Measurements from ENCODE around the gene DCST2.

Gene DCST2

GRCh38 chr1:155023627-155024026 lies 10.0 kb downstream of the DCST2 start:
- no peak for DNase-seq

GRCh38 chr1:155022927-155023236 lies 10.7 kb downstream of the DCST2 start:
- DNase-seq = no peak

DNA sequence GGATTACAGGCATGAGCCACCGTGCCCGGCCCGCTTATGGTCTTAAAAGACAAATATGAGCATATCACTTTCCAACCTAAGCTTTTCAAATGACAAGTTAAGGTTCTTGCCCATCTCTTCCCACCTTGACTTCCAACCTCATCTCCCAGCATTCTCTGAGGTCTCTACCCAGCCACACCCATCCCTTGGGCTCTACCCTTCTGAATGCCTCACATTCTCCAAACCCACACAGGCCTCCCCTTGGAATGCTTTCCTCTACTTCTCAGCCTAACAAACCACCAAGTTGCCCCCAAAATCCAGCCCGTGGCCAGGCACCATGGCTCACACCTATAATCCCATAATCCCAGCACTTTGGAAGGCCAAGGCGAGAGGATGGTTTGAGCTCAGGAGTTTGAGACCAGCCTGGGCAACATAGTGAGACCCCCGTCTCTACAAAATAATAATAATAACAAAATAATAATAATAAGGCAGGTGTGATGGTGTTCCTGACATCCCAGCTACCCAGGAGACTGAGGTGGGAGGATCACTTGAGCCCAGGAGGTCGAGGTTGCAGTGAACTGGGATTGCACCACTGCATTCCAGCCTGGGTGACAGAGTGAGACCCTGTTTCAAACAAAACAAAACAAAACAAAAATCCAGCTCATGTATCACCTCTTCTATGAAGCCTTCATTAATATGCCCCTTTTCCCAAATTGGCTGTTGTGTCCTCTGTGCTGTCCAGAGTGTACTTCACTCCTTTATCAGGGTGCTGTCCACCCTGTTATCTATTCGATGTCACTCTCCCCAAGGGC lies 11.2 kb downstream of the DCST2 start:
- DNase-seq = no peak

GRCh38 chr1:155019377-155020245 lies 14.0 kb downstream of the DCST2 start:
- no peak for DNase-seq

DNA sequence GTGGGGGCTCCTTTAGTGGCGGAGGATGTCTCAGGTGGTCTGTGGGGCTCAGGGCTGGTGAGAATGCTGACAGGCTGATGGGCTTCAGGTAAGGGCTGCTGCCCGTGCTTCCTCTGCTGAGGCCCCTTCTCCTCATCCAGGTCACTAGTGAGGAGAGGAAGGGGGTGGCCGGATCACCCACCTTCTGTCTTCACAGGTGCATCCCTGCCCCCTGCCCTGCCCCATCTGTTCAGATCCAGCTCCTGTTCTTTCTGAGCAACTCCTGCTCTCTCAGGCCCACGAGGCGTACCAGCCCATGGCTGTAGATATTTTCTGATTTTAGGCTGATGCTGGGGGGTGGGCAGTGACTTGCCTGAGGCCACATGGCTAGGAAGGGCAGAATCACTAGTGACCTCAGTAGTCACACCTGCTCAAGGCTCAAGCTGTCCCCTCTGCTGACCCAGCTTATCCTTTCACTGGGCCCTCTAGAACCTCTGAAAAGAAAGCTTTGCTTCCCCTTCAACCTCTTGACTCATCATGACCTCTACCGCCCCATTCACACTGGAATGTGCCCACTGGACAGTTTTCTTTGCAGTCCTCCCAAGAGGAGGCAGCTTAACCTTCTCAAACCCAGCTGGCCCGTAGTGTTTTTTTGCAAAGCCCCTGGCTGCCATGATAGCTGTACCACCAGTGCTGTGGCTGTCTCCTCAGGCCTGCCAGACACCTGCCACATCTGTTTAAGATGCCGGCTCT lies 14.8 kb downstream of the DCST2 start:
- DNase-seq = no peak

GRCh38 chr1:155017946-155018316 lies 15.7 kb downstream of the DCST2 start:
- no peak for DNase-seq

- DNase-seq = peak; percentile 91
These were observed 16.3 kb downstream of the DCST2 start for GRCh38 chr1:155017041-155017945.

DNA sequence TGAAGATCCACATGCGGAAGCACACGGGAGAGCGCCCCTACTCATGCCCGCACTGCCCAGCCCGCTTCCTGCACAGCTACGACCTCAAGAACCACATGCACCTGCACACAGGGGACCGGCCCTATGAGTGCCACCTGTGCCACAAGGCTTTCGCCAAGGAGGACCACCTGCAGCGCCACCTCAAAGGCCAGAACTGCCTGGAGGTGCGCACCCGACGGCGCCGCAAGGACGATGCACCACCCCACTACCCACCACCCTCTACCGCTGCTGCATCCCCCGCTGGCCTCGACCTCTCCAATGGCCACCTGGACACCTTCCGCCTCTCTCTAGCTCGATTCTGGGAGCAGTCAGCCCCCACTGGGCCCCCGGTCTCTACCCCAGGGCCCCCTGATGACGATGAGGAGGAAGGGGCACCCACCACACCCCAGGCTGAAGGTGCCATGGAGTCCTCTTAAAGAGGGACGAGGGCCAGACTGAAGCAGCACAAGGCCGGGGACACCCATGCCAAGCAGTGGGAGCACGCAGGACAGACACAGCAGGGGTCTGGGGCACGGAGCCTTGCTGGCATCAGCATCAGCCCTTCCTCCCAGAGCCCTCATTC lies 17.2 kb downstream of the DCST2 start:
- DNase-seq = no peak

DNA sequence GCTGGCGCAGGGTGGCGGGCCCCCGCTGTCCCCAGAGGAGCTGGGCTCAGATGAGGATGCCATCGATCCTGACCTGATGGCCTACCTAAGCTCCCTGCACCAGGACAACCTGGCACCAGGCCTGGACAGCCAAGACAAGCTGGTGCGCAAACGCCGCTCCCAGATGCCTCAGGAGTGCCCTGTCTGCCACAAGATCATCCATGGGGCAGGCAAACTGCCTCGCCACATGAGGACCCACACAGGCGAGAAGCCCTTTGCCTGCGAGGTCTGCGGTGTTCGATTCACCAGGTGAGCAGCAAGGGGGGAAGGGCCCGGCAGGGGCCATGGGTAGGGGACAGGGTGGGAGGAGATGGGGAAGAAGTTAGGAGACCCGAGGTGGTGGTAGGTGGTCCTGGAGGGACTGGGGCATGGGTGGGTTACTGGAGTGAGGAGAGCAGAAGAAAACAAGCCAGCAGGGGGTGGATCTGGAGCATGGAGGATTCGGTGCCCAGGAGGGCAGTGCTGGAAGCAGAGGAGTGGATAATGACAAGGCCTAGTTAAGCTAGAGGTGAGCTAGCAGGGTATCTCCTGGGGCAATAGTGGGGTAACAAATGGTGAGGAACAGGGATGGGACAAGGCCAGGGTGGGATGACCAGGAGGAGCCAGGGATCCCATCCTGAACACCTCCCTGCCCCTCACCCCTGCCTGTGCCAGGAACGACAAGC lies 17.9 kb downstream of the DCST2 start:
- DNase-seq = no peak

GRCh38 chr1:155014709-155015508 lies 18.7 kb downstream of the DCST2 start:
- no peak for DNase-seq

DNA sequence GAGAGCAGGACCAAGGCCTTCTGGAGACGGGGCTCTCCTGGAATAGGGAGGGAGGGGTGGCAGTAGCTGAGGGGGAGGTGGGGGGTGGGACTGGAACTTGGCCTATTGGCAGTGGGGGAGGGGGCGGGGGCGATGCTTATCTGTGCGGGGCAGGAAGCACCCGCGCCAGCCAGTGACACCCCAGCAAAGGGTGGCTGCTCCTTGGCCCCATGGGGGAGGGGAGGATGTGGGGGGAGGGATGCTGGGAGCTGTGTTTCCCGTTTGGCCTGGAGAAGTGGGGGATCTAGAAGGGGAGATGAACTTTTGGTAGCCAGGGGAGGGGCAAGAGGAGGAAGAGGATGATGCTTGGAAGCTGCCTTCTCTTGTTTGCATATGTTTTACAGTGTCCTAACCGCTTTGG lies 19.9 kb downstream of the DCST2 start:
- no peak for DNase-seq

DNA sequence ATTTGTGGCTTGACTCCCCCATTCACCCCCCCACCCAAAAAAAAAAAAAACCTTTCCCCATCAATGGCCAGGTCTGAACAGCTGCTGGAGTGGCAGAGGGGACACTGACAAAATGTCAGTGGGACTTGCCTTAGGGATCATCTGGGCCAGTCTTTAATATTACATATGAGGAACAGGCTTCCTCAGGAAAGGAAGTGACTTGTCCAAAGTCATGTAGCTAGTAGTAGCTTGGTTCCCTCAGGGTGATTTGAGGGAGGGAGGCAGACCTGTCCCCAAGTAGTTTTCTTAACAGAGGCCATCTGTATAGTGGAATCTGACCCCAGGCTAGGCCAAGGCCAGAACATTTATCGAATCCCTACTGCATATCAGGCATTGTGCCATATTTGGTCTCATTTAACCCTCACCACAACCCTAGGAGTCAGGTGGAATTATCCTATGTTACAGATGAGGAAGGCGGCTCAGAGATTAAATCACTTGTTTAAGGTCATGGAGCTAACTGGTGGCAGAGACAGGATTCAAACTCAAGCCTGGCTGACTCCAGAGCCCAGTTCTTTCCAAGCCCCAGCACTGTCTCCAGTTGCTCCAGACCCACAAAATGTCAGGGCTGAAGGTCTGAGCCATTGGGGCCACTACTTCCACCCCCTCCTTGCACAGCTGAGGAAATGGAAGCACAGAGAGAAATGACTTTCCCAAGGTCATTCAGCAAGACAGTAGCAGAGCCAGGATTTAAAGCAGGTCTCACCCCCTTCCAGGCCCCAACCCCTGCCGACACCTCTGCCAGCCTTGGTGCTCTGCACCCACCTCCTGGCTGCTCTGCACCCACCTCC lies 20.6 kb downstream of the DCST2 start:
- no peak for DNase-seq

DNA sequence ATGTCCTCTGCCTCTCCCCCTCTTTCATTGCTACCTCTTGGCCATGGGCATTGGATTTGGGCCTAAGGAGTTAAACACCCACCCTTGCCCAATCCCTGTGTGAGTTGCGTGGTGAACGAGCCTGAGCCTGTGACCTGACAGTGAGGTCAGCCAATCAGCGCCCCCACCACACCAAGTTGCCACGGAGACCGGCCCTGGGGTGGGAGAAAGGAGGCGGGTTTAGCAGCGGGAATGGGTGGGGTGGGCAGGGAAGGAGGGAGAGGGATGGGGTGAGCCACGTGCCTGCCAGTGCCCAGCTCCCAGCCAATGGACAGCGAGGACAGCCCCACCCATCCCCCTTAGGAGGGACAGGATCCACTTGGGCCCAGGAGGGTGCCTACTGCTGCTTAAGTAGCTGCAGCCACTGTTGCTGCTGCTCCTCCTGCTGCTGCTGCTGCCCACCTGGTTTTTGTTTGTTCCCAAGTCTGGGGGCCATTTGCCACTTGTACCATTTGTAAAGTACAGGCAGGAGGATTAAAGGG lies 21.5 kb downstream of the DCST2 start:
- DNase-seq = peak; percentile 85

GRCh38 chr1:155011437-155012025 lies 22.1 kb downstream of the DCST2 start:
- DNase-seq = no peak

DNA sequence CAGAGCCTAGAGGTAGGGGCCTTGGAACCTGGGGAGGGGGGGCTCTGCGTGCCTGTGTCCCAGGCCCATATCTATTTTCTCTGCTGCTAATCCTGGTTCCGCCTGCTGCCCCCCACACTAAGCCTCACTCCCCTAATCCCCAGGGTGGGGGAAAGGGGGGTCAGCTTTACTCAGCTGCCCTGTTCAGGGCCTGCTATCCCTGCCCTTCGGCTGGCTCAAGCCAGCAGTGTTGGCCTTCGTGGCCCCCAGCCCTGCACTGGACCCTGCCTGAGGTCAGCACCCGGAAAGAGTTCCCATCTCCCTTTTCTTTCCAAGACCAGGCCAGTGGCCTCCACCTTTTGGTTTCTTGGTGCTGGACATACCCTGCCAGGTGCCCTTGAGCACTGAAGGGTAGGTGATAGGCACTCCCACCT lies 22.6 kb downstream of the DCST2 start:
- DNase-seq = no peak

- DNase-seq = no peak
These were observed 23.2 kb downstream of the DCST2 start for GRCh38 chr1:155010211-155010918.

DNA sequence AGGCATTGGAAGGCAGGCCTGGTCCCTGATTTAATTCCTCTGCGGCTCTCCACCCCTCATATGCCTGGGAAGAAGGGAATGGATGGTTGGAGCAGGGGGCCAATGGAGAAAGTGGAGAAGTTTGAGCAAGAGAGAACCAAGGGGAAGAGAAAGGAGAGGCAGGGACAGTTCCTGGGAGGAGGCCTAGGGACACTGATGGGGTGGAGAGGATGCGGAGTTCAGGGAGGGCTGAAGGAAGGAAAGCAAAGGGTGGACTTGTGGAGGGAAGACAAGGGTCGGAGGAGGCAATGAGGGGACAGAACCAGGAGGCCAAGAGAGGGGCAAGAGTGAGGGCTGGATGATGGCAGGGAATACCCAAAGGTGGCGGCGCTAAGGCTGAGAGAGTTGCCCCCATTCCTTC lies 23.8 kb downstream of the DCST2 start:
- DNase-seq = no peak

DNA sequence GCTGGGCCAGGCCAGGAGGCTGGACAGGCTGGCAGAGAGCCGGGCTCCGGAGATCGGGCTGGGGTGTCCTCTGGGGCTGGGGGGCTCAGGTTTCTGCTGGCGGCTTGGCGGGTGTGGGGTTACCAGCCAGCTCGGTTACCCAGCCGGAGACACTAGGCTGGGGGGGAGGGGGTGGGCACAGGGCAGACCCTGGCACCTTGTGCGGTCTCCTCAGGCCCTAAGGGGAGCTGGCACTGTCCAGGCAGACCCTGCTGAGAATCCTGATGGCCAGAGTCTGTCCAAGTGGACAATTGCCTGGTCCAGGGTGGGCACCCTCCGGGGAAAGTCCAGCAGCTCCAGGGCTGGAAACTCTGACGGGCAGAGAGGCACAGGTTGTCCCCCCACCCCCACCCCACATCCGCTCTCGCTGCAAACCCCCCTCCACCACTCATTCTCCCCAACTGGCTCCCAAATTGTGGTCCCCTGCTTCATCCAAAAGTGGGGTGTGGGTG lies 24.3 kb downstream of the DCST2 start:
- DNase-seq = no peak
